Measurements from ENCODE around the gene PARN. TPM values are rescaled to one million over a fixed set of nuclear protein-coding genes. Genes with fewer than 3 reads are reported as not detected.

The PARN gene
- total RNA-seq, 2 experiments from 2014 or later, result 43.0 to 45.6 TPM

- DNase-seq, result no peak
- ChIA-PET CTCF (no interaction called here), POLR2A (no interaction called here)
- no peak for ATAC-seq
- no peak overlapping the region for H3K27ac Mint-ChIP-seq
- no peaks in the 10 kb centered on the region for H3K9me3 Mint-ChIP-seq
- H3K36me3 Mint-ChIP-seq (ENCODE audit: low read depth), result peaks cover 3% of the 10 kb centered on the region
- H3K4me1 Mint-ChIP-seq (ENCODE audit: low read depth), result peaks cover 40% of the 10 kb centered on the region
- H3K27me3 Mint-ChIP-seq, result no peaks in the 10 kb centered on the region
- no peak overlapping the region for H3K4me3 Mint-ChIP-seq
- no peak for TF ChIP-seq CTCF (IDR thresholded peaks at IDR 0.05)
- intact Hi-C loops (cut with micrococcal nuclease), result no loop called here
Observed at GRCh38 chr16:14491861-14492529, 138.1 kb downstream of the PARN start.

GRCh38 chr16:14490235-14490634 is 139.8 kb downstream of the PARN start:
- DNase-seq, result no peak
- TF ChIP-seq CTCF (IDR thresholded peaks at IDR 0.05), result no peak
- no peak for ATAC-seq
- H3K9me3 Mint-ChIP-seq, result no peaks in the 10 kb centered on the region
- H3K27ac Mint-ChIP-seq, result no peak overlapping the region
- POLR2A ChIA-PET, result no interaction called here
- peaks cover 36% of the 10 kb centered on the region for H3K4me1 Mint-ChIP-seq (ENCODE audit: low read depth)
- no peak overlapping the region for H3K4me3 Mint-ChIP-seq
- CTCF ChIA-PET, result no interaction called here
- no peaks in the 10 kb centered on the region for H3K27me3 Mint-ChIP-seq
- intact Hi-C loops (cut with micrococcal nuclease), result no loop called here
- H3K36me3 Mint-ChIP-seq (ENCODE audit: low read depth), result peaks cover 3% of the 10 kb centered on the region

- DNase-seq (peak; percentile 12), ATAC-seq (no peak)
- no peak overlapping the region for H3K27ac Mint-ChIP-seq
- ChIA-PET CTCF (interaction anchor here (1.2 kb wide), 1 partner anchor 35 kb away, joined by 3 read pairs; no protein-coding TSS in a partner anchor), POLR2A (no interaction called here)
- no peaks in the 10 kb centered on the region for H3K27me3 Mint-ChIP-seq
- peaks cover 2% of the 10 kb centered on the region for H3K36me3 Mint-ChIP-seq (ENCODE audit: low read depth)
- no peaks in the 10 kb centered on the region for H3K9me3 Mint-ChIP-seq
- H3K4me1 Mint-ChIP-seq (ENCODE audit: low read depth), result peaks cover 35% of the 10 kb centered on the region
- H3K4me3 Mint-ChIP-seq, result no peak overlapping the region
- TF ChIP-seq CTCF (IDR thresholded peaks at IDR 0.05), result peak; percentile 30
- intact Hi-C loops (cut with micrococcal nuclease), result no loop called here
Observed at GRCh38 chr16:14489460-14489859, 140.6 kb downstream of the PARN start.

GRCh38 chr16:14487579-14487978 is 142.5 kb downstream of the PARN start:
- Mint-ChIP-seq H3K27me3 (no peaks in the 10 kb centered on the region), H3K4me1 (ENCODE audit: low read depth) (peaks cover 24% of the 10 kb centered on the region), H3K9me3 (no peaks in the 10 kb centered on the region), H3K36me3 (ENCODE audit: low read depth) (peaks cover 2% of the 10 kb centered on the region), H3K27ac (no peak overlapping the region), H3K4me3 (no peak overlapping the region)
- POLR2A ChIA-PET, result interaction anchor here (1.0 kb wide), 1 partner anchor 14 kb away, joined by 4 read pairs; no protein-coding TSS in a partner anchor
- CTCF ChIA-PET, result interaction anchor here (0.6 kb wide), 1 partner anchor 100 kb away, joined by 3 read pairs; no protein-coding TSS in a partner anchor
- no peak for ATAC-seq
- intact Hi-C loops (cut with micrococcal nuclease), result no loop called here
- TF ChIP-seq CTCF (IDR thresholded peaks at IDR 0.05), result no peak
- DNase-seq, result no peak

- H3K27me3 Mint-ChIP-seq, result no peaks in the 10 kb centered on the region
- DNase-seq, result no peak
- ChIA-PET CTCF (interaction anchor here (1.0 kb wide), 1 partner anchor 9 kb away, joined by 4 read pairs; no protein-coding TSS in a partner anchor), POLR2A (interaction anchor here (1.0 kb wide), 1 partner anchor 15 kb away, joined by 4 read pairs; no protein-coding TSS in a partner anchor)
- no peak for ATAC-seq
- H3K27ac Mint-ChIP-seq, result no peak overlapping the region
- H3K9me3 Mint-ChIP-seq, result no peaks in the 10 kb centered on the region
- peaks cover 8% of the 10 kb centered on the region for H3K36me3 Mint-ChIP-seq (ENCODE audit: low read depth)
- H3K4me1 Mint-ChIP-seq (ENCODE audit: low read depth), result peaks cover 18% of the 10 kb centered on the region
- H3K4me3 Mint-ChIP-seq, result no peak overlapping the region
- intact Hi-C loops (cut with micrococcal nuclease), result no loop called here
- no peak for TF ChIP-seq CTCF (IDR thresholded peaks at IDR 0.05)
Observed at GRCh38 chr16:14486520-14487303, 143.3 kb downstream of the PARN start.
